MM.1S (cell line): ENCODE data around the gene DDX1.

Experiments used
- CTCF ChIP-seq: fragments of 300-600 bp; sonication (generic); IDR thresholded peaks from 2 replicates; pipeline ENCODE4 v1.5.1; 2016; ENCODE audit warnings: antibody characterized with exemption, low read length, mixed read lengths
- EZH2 ChIP-seq: fragments of 300-600 bp; sonication (generic); optimal IDR thresholded peaks from 2 replicates; pipeline ENCODE3; 2017; ENCODE audit warnings: low read depth, mild to moderate bottlenecking, antibody characterized with exemption, low read length, mixed read lengths

- TF ChIP-seq CTCF, result no peak
- TF ChIP-seq EZH2, result no peak
Measured at GRCh38 chr2:15624903-15625302, 33.2 kb downstream of the DDX1 start.
